Panc1 (cell line): ENCODE measurements around the gene TBC1D13. TPM values are rescaled to one million over a fixed set of nuclear protein-coding genes. Genes with fewer than 3 reads are reported as not detected.

Source experiments
- ATAC-seq: fragments of 200-7000 bp; cut with Tn5 transposase; 2 replicates; pipeline ENCODE4 v1.9.1; 2020; ENCODE audit warnings: mild to moderate bottlenecking, moderate library complexity
- BruUV-seq: library from RNA; stranded (reverse); fragments of 400-500 nt; replicated peaks from 2 replicates; lab custom pipeline; 2021; lab: Mats Ljungman, UMichigan
- CTCF ChIA-PET: fragments of 300-600 bp; sonication (Branson Sonifier 250); formaldehyde crosslinking; loops from one replicate; lab custom pipeline; 2022; ENCODE audit warnings: antibody characterized with exemption; lab: Charles Lee
- POLR2A ChIA-PET: fragments of 300-600 bp; sonication (Branson Sonifier 250); formaldehyde crosslinking; loops from one replicate; lab custom pipeline; 2022; ENCODE audit warnings: antibody characterized with exemption; lab: Charles Lee
- DNase-seq: peaks from one replicate; pipeline ENCODE4 v3.0.0-alpha.2; 2010; ENCODE audit warnings: low read depth, low spot score
- H3K27ac ChIP-seq: 2 replicates; pipeline ENCODE4 v1.5.1; 2011; ENCODE audit warnings: mild to moderate bottlenecking, low read length, inconsistent platforms
- H3K27me3 ChIP-seq: fragments of 200-500 bp; sonication (Bioruptor generic); 2 replicates; pipeline ENCODE4 v1.6.0; 2014; ENCODE audit warnings: low read length, inconsistent platforms; ENCODE audit not compliant: control insufficient read depth, insufficient read depth
- H3K36me3 ChIP-seq: fragments of 200-500 bp; sonication (Bioruptor generic); 2 replicates; pipeline ENCODE4 v1.5.1; 2014; ENCODE audit warnings: inconsistent platforms, mild to moderate bottlenecking, low read length, moderate library complexity; ENCODE audit not compliant: control insufficient read depth, insufficient read depth
- H3K4me1 ChIP-seq: 2 replicates; pipeline ENCODE4 v1.5.1; 2011; ENCODE audit warnings: inconsistent platforms, mild to moderate bottlenecking, low read length, moderate library complexity; ENCODE audit not compliant: control insufficient read depth, insufficient read depth
- H3K4me3 ChIP-seq, 2 experiments: 2 replicates each; pipeline ENCODE4 v1.5.1; 2011 to 2012; ENCODE audit warnings: low read depth in 2 of 2, low read length in 2 of 2, mild to moderate bottlenecking in 2 of 2, inconsistent platforms in 1 of 2, moderate library complexity in 1 of 2
- H3K9me3 ChIP-seq: fragments of 200-500 bp; sonication (Bioruptor generic); 2 replicates; pipeline ENCODE4 v1.5.1; 2014; ENCODE audit warnings: low read depth, mild to moderate bottlenecking, inconsistent platforms, low read length, moderate library complexity; ENCODE audit not compliant: control insufficient read depth, insufficient read depth
- POLR2AphosphoS5 ChIP-seq: IDR thresholded peaks from 2 replicates; pipeline ENCODE4 v1.6.1; 2012; ENCODE audit warnings: mild to moderate bottlenecking, low read depth, low read length, moderate library complexity
- SIN3A ChIP-seq: IDR thresholded peaks from 2 replicates; pipeline ENCODE4 v1.6.1; 2012; ENCODE audit warnings: low read depth, mild to moderate bottlenecking, low read length, moderate library complexity, borderline replicate concordance; ENCODE audit not compliant: insufficient read depth
- TCF7L2 ChIP-seq: IDR thresholded peaks from 2 replicates; pipeline ENCODE4 v1.6.1; 2011; ENCODE audit warnings: mild to moderate bottlenecking, low read depth, low read length, inconsistent platforms
- in situ Hi-C: cut with HindIII; loops from 2 replicates; pipeline ENCODE4 v1.10.0; 2016; ENCODE audit warnings: low sequenced_read_pairs, low pct_unique_long_range_greater_than_20kb
- intact Hi-C: fragments of 100-400 bp; cut with micrococcal nuclease; formaldehyde crosslinking; loops from one replicate; pipeline ENCODE4 v1.10.0; 2022; ENCODE audit not compliant: unreplicated experiment
- total RNA-seq: library from RNA; stranded (reverse); gene quantifications from one replicate; pipeline ENCODE4 v1.2.1, GENCODE V29; 2021; ENCODE audit not compliant: unreplicated experiment
- TF ChIP-seq, protein P1 (sequence below), 2 experiments: IDR thresholded peaks; 2 replicates each; pipeline ENCODE4 v1.6.1; 2011 to 2012; ENCODE audit warnings: low read depth in 2 of 2, control low read depth in 1 of 2, low read length in 1 of 2, mild to moderate bottlenecking in 1 of 2, moderate library complexity in 1 of 2; ENCODE audit not compliant: insufficient read depth in 1 of 2
- TF ChIP-seq, protein P2 (sequence below): fragments of 450-650 bp; IDR thresholded peaks from 2 replicates; pipeline ENCODE4 v1.5.1; 2017; ENCODE audit warnings: mild to moderate bottlenecking

Gene TBC1D13
- total RNA-seq, 1 experiment from 2014 or later, result 21.3 TPM

DNA sequence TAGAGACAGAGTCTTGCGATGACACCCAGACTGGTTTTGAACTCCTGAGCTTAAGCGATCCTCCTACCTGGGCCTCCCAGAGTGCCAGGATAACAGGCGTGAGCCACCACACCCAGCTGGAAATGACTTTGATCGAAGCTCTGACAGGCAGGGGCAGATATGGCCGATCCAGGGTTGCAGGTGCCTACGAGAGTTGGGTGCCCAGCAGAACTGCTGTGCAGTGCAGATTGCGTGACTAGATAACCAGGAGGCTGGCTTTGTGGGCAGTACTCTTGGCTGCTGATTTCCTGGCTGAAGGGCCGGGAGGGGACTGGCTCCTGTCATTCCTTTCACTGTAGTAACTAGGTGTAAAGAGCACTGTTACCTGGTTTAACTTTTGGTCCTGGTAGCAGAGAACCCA is 11.8 kb downstream of the TBC1D13 start:
- Histone ChIP-seq H3K27ac (no peak overlapping the region), H3K27me3 (no peaks in the 10 kb centered on the region), H3K4me1 (no peaks in the 10 kb centered on the region), H3K9me3 (no peaks in the 10 kb centered on the region), H3K4me3 (no peak overlapping the region), H3K36me3 (no peaks in the 10 kb centered on the region; the same call in 1 of the 2 replicates)
- intact Hi-C loops, result no loop called here
- CTCF ChIA-PET, result no interaction called here
- POLR2A ChIA-PET, result no interaction called here
- DNase-seq (no peak), ATAC-seq (no peak)
- no TSS peak for BruUV-seq
- in situ Hi-C loops, result no loop called here
- TF ChIP-seq SIN3A, result no peak
- no peak for TF ChIP-seq POLR2AphosphoS5
- TF ChIP-seq TCF7L2, result no peak
- TF ChIP-seq, protein P1, sequence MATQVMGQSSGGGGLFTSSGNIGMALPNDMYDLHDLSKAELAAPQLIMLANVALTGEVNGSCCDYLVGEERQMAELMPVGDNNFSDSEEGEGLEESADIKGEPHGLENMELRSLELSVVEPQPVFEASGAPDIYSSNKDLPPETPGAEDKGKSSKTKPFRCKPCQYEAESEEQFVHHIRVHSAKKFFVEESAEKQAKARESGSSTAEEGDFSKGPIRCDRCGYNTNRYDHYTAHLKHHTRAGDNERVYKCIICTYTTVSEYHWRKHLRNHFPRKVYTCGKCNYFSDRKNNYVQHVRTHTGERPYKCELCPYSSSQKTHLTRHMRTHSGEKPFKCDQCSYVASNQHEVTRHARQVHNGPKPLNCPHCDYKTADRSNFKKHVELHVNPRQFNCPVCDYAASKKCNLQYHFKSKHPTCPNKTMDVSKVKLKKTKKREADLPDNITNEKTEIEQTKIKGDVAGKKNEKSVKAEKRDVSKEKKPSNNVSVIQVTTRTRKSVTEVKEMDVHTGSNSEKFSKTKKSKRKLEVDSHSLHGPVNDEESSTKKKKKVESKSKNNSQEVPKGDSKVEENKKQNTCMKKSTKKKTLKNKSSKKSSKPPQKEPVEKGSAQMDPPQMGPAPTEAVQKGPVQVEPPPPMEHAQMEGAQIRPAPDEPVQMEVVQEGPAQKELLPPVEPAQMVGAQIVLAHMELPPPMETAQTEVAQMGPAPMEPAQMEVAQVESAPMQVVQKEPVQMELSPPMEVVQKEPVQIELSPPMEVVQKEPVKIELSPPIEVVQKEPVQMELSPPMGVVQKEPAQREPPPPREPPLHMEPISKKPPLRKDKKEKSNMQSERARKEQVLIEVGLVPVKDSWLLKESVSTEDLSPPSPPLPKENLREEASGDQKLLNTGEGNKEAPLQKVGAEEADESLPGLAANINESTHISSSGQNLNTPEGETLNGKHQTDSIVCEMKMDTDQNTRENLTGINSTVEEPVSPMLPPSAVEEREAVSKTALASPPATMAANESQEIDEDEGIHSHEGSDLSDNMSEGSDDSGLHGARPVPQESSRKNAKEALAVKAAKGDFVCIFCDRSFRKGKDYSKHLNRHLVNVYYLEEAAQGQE (IDR thresholded peaks at IDR 0.05; ENCODE audit: insufficient read depth in 1 of 2, low read depth in 2 of 2, low read length in 1 of 2), result no peak
- TF ChIP-seq, protein P2, sequence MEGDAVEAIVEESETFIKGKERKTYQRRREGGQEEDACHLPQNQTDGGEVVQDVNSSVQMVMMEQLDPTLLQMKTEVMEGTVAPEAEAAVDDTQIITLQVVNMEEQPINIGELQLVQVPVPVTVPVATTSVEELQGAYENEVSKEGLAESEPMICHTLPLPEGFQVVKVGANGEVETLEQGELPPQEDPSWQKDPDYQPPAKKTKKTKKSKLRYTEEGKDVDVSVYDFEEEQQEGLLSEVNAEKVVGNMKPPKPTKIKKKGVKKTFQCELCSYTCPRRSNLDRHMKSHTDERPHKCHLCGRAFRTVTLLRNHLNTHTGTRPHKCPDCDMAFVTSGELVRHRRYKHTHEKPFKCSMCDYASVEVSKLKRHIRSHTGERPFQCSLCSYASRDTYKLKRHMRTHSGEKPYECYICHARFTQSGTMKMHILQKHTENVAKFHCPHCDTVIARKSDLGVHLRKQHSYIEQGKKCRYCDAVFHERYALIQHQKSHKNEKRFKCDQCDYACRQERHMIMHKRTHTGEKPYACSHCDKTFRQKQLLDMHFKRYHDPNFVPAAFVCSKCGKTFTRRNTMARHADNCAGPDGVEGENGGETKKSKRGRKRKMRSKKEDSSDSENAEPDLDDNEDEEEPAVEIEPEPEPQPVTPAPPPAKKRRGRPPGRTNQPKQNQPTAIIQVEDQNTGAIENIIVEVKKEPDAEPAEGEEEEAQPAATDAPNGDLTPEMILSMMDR, result no peak

DNA sequence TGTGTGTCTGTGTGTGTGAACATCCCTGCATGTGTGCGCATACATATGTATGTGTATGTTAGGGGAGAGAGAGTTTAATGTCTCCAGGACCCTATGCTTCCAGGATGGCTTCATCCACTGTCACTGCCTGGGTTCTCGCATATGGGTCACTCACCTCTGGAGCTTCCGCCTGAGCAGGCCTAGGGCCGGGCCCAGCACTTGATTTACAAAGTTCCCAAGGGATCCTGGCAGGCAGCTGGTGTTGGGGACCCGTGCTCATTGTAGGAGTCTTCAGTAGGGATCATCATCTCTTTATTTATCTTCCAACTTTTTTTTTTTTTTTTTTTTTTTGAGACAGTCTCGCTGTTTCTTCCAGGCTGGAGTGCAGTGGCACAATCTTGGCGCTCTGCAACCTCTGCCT is 13.0 kb downstream of the TBC1D13 start:
- TF ChIP-seq, protein P2, result no peak
- TF ChIP-seq TCF7L2, result no peak
- TF ChIP-seq, protein P1 (IDR thresholded peaks at IDR 0.05; ENCODE audit: insufficient read depth in 1 of 2, low read depth in 2 of 2, low read length in 1 of 2), result no peak
- no peak for TF ChIP-seq POLR2AphosphoS5
- no peak for TF ChIP-seq SIN3A
- in situ Hi-C loops (no loop called here), intact Hi-C loops (no loop called here)
- no peak overlapping the region for H3K27ac ChIP-seq
- H3K36me3 ChIP-seq, result no peaks in the 10 kb centered on the region
- H3K4me3 ChIP-seq, result no peak overlapping the region
- ChIA-PET POLR2A (interaction anchor here (0.7 kb wide), 1 partner anchor 139 kb away, joined by 8 read pairs; no protein-coding TSS in a partner anchor), CTCF (no interaction called here)
- DNase-seq (no peak), ATAC-seq (no peak)
- BruUV-seq, result no TSS peak
- no peaks in the 10 kb centered on the region for H3K4me1 ChIP-seq
- H3K9me3 ChIP-seq, result no peaks in the 10 kb centered on the region
- no peaks in the 10 kb centered on the region for H3K27me3 ChIP-seq
